Astrocyte of the spinal cord (primary cell): Measurements from ENCODE around the gene HOXD1.

Experiments used
- DNase-seq: peaks from one replicate; pipeline ENCODE4 v3.0.0; 2011; ENCODE audit warnings: low read depth, low spot score
- H3K4me3 ChIP-seq: 2 replicates; pipeline ENCODE4 v1.5.1; 2011; ENCODE audit warnings: low read depth, mild to moderate bottlenecking, low read length, moderate library complexity
- CTCF ChIP-seq: IDR thresholded peaks from 2 replicates; pipeline ENCODE4 v1.5.1; 2012; ENCODE audit warnings: low read depth, mild to moderate bottlenecking, low read length, inconsistent platforms
- in situ Hi-C: cut with HindIII; loops from 2 replicates; pipeline ENCODE4 v1.10.0; 2017; ENCODE audit warnings: low sequenced_read_pairs

Gene HOXD1

GRCh38 chr2:176199902-176200301 lies 11.4 kb downstream of the HOXD1 start:
- in situ Hi-C loops: no loop called here
- H3K4me3 ChIP-seq: no peak overlapping the region
- DNase-seq: no peak
- TF ChIP-seq CTCF: no peak

- no peak overlapping the region for H3K4me3 ChIP-seq
- no peak for DNase-seq
- in situ Hi-C loops: no loop called here
- no peak for TF ChIP-seq CTCF
Measured at GRCh38 chr2:176200971-176201370, 12.5 kb downstream of the HOXD1 start.

GRCh38 chr2:176202491-176202890 lies 14.0 kb downstream of the HOXD1 start:
- DNase-seq: no peak
- in situ Hi-C loops: no loop called here
- TF ChIP-seq CTCF: no peak
- no peak overlapping the region for H3K4me3 ChIP-seq

GRCh38 chr2:176205126-176205525 lies 16.7 kb downstream of the HOXD1 start:
- in situ Hi-C loops: no loop called here
- DNase-seq: no peak
- TF ChIP-seq CTCF: no peak
- H3K4me3 ChIP-seq: no peak overlapping the region

- no peak for DNase-seq
- H3K4me3 ChIP-seq: no peak overlapping the region
- no peak for TF ChIP-seq CTCF
- in situ Hi-C loops: no loop called here
Measured at GRCh38 chr2:176206136-176206535, 17.7 kb downstream of the HOXD1 start.

- in situ Hi-C loops: no loop called here
- H3K4me3 ChIP-seq: no peak overlapping the region
- TF ChIP-seq CTCF: no peak
- no peak for DNase-seq
Measured at GRCh38 chr2:176206682-176207081, 18.2 kb downstream of the HOXD1 start.

GRCh38 chr2:176211110-176211509 lies 22.6 kb downstream of the HOXD1 start:
- no peak overlapping the region for H3K4me3 ChIP-seq
- no peak for TF ChIP-seq CTCF
- DNase-seq: no peak
- in situ Hi-C loops: no loop called here
